HG03097 (cell line): ENCODE measurements around the gene TUBB4B.

Experiments used
- ATAC-seq: cut with Tn5 transposase; IDR thresholded peaks from one replicate; pipeline ENCODE4 v1.9.1; 2021; ENCODE audit not compliant: unreplicated experiment, low FRiP score

TUBB4B gene

GRCh38 chr9:137224830-137225694 lies 16.0 kb upstream of the TUBB4B start, which contains the start of gene CYSRT1:
Gene CYSRT1, plus strand, starts transcription at chr9:137225174. Its CDS starts 448 bp downstream, at chr9:137225622.
- no peak for ATAC-seq

- no peak for ATAC-seq
These were observed 15.3 kb upstream of the TUBB4B start for GRCh38 chr9:137225699-137226331.

GRCh38 chr9:137226338-137227053 lies 14.6 kb upstream of the TUBB4B start:
- no peak for ATAC-seq

GRCh38 chr9:137227054-137227852 lies 13.8 kb upstream of the TUBB4B start, which contains the start of gene RNF224:
Gene RNF224, plus strand, starts transcription at chr9:137227502. Its CDS starts 834 bp downstream, at chr9:137228336.
- ATAC-seq, result no peak

- no peak for ATAC-seq
These were observed 13.1 kb upstream of the TUBB4B start for GRCh38 chr9:137227853-137228505.

GRCh38 chr9:137228506-137228967 lies 12.6 kb upstream of the TUBB4B start:
- ATAC-seq, result no peak

GRCh38 chr9:137228968-137229896 lies 11.9 kb upstream of the TUBB4B start:
- no peak for ATAC-seq

GRCh38 chr9:137229903-137230704 lies 11.0 kb upstream of the TUBB4B start:
- no peak for ATAC-seq

- ATAC-seq, result no peak
These were observed 10.2 kb upstream of the TUBB4B start, which contains the start of gene SLC34A3 for GRCh38 chr9:137230705-137231371. Gene SLC34A3, plus strand, starts transcription at chr9:137230901. Its CDS starts 802 bp downstream, at chr9:137231703.

- ATAC-seq, result no peak
These were observed 9.6 kb upstream of the TUBB4B start for GRCh38 chr9:137231372-137232039.

GRCh38 chr9:137232101-137232500 lies 9.0 kb upstream of the TUBB4B start:
- no peak for ATAC-seq

GRCh38 chr9:137232510-137232909 lies 8.6 kb upstream of the TUBB4B start:
- ATAC-seq, result no peak

- no peak for ATAC-seq
These were observed 7.7 kb upstream of the TUBB4B start for GRCh38 chr9:137233143-137233980.

GRCh38 chr9:137234055-137234697 lies 6.9 kb upstream of the TUBB4B start:
- ATAC-seq, result no peak

- ATAC-seq, result no peak
These were observed 6.2 kb upstream of the TUBB4B start for GRCh38 chr9:137234758-137235423.
